ENCODE data around the gene SF3A1.

GRCh38 chr22:30393322-30393680 lies 36.6 kb upstream of the SF3A1 start:
- TF ChIP-seq ARNT (IDR thresholded peaks at IDR 0.05) = no peak
- no peak for TF ChIP-seq BHLHE40 (IDR thresholded peaks at IDR 0.05; ENCODE audit: borderline replicate concordance)
- TF ChIP-seq PKNOX1 (IDR thresholded peaks at IDR 0.05) = no peak
- no peak for TF ChIP-seq TARDBP (IDR thresholded peaks at IDR 0.05)
- TF ChIP-seq SUZ12 (IDR thresholded peaks at IDR 0.05) = no peak
- no peak for TF ChIP-seq FOXK2 (IDR thresholded peaks at IDR 0.05)
- TF ChIP-seq FOXM1 (IDR thresholded peaks at IDR 0.05; ENCODE audit: borderline replicate concordance) = no peak
- no peak for TF ChIP-seq ZNF384 (IDR thresholded peaks at IDR 0.05)
- TF ChIP-seq LEF1 (IDR thresholded peaks at IDR 0.05; ENCODE audit: borderline replicate concordance) = no peak
- TF ChIP-seq SP1 (IDR thresholded peaks at IDR 0.05) = no peak
- TF ChIP-seq FOXA1 (IDR thresholded peaks at IDR 0.05) = no peak
- no peak for TF ChIP-seq NFRKB (IDR thresholded peaks at IDR 0.05)
